K562 (cell line): ENCODE results near the gene CGB8. TPM values are rescaled to one million over a fixed set of nuclear protein-coding genes. Genes with fewer than 3 reads are reported as not detected.

Experiments
- ATAC-seq: fragments of 200-7000 bp; cut with Tn5 transposase; 3 replicates; pipeline ENCODE4 v1.9.1; 2020; ENCODE audit warnings: moderate library complexity
- BruUV-seq: library from RNA; stranded (reverse); fragments of 400-500 nt; replicated peaks from 2 replicates; lab custom pipeline; 2021; lab: Mats Ljungman, UMichigan
- CTCF ChIA-PET: fragments of 300-600 bp; formaldehyde crosslinking; extraction: SDS; loops from one replicate; lab custom pipeline; 2021; ENCODE audit warnings: low intra/inter-chr PET ratio; lab: Yijun Ruan, JAX
- POLR2A ChIA-PET: fragments of 300-600, 350-650 bp; sonication (Branson Sonifier 250); formaldehyde crosslinking; extraction: SDS; loops from one replicate; lab custom pipeline; 2021; ENCODE audit warnings: antibody characterized with exemption, inconsistent platforms; lab: Yijun Ruan, JAX
- DNase-seq, 4 experiments: peaks; one replicate each; pipeline versions ENCODE4 v3.0.0 to v3.0.0-alpha.2; 2011 to 2018; ENCODE audit warnings: low spot score in 3 of 4, mixed read lengths in 3 of 4; ENCODE audit errors: extremely low read depth in 1 of 4
- FAIRE-seq: peaks from 2 replicates; lab custom pipeline; 2011; peaks lifted over from hg19 to GRCh38; lab: Jason Lieb, UNC
- H2AFZ ChIP-seq: 2 replicates; pipeline ENCODE4 v1.6.0; 2011; ENCODE audit warnings: low read depth, low read length, control low read depth, inconsistent platforms
- H3K27ac ChIP-seq: fragments of 200-600 bp; 3 replicates; pipeline ENCODE4 v1.8.0; 2011; ENCODE audit warnings: low read depth, mild to moderate bottlenecking, control low read depth, inconsistent platforms, low read length, moderate library complexity, mixed read lengths; ENCODE audit errors: extremely low read depth
- H3K27me3 ChIP-seq, 2 experiments: fragments of 300-600 bp in 1 of 2; 2 replicates in 1 of 2; 3 replicates in 1 of 2; pipeline versions ENCODE4 v1.6.0 to v1.8.0; 2011; ENCODE audit warnings: inconsistent platforms in 2 of 2, low read length in 2 of 2, mild to moderate bottlenecking in 1 of 2, mixed read lengths in 1 of 2, moderate library complexity in 1 of 2; ENCODE audit not compliant: control insufficient read depth in 2 of 2, insufficient read depth in 2 of 2
- H3K36me3 ChIP-seq: fragments of 300-600 bp; 3 replicates; pipeline ENCODE4 v1.8.0; 2011; ENCODE audit warnings: mild to moderate bottlenecking, low read length, inconsistent platforms; ENCODE audit not compliant: control insufficient read depth, insufficient read depth
- H3K4me1 ChIP-seq, 2 experiments: fragments of 200-600 bp in 1 of 2; replicated peaks in 1 of 2; 2 replicates in 1 of 2; 3 replicates in 1 of 2; pipeline versions ENCODE4 v1.5.1 to v1.8.0; 2011; ENCODE audit warnings: inconsistent platforms in 2 of 2, low read length in 2 of 2, mild to moderate bottlenecking in 1 of 2, mixed read lengths in 1 of 2, moderate library complexity in 1 of 2; ENCODE audit not compliant: control insufficient read depth in 2 of 2, insufficient read depth in 2 of 2
- H3K4me2 ChIP-seq: 2 replicates; pipeline ENCODE4 v1.6.1; 2011; ENCODE audit warnings: low read length, control low read depth, inconsistent platforms, mixed read lengths; ENCODE audit not compliant: insufficient read depth
- H3K4me3 ChIP-seq: fragments of 200-600 bp; sonication (generic), shearing (Covaris generic); 2 replicates; pipeline ENCODE4 v1.5.1; 2016; ENCODE audit warnings: control low read depth, inconsistent platforms
- H3K79me2 ChIP-seq: fragments of 200-600 bp; 3 replicates; pipeline ENCODE4 v1.8.0; 2011; ENCODE audit warnings: low read length, inconsistent platforms; ENCODE audit not compliant: control insufficient read depth, insufficient read depth
- H3K9ac ChIP-seq, 2 experiments: 2 replicates each; pipeline versions ENCODE4 v1.6.0 to v1.6.1; 2011; ENCODE audit warnings: low read depth in 2 of 2, low read length in 2 of 2, control low read depth in 1 of 2, inconsistent platforms in 1 of 2, mild to moderate bottlenecking in 1 of 2, mixed read lengths in 1 of 2; ENCODE audit not compliant: insufficient read depth in 1 of 2
- H3K9me1 ChIP-seq: one replicate; pipeline ENCODE4 v1.6.0; 2011; ENCODE audit warnings: inconsistent platforms, mild to moderate bottlenecking, low read length, moderate library complexity; ENCODE audit not compliant: control insufficient read depth, insufficient read depth
- H3K9me3 ChIP-seq: replicated peaks from 2 replicates; pipeline ENCODE4 v1.5.1; 2011; ENCODE audit warnings: low read depth, low read length, inconsistent platforms; ENCODE audit not compliant: control insufficient read depth, insufficient read depth
- H4K20me1 ChIP-seq: replicated peaks from 2 replicates; pipeline ENCODE4 v1.6.1; 2011; ENCODE audit warnings: low read length, inconsistent platforms, mixed read lengths; ENCODE audit not compliant: control insufficient read depth, insufficient read depth
- GTF2F1 ChIP-seq: IDR thresholded peaks from 2 replicates; pipeline ENCODE4 v1.6.1; 2011; ENCODE audit warnings: low read depth, low read length, improper control_type of control experiment
- MCM3 ChIP-seq: fragments of 450-650 bp; IDR thresholded peaks from 2 replicates; pipeline ENCODE4 v1.6.1; 2016
- POLR2G ChIP-seq: fragments of 200-400 bp; formaldehyde crosslinking; IDR thresholded peaks from 2 replicates; pipeline ENCODE4 v1.6.1; 2017; ENCODE audit warnings: low read depth, mild to moderate bottlenecking, antibody characterized with exemption, low read length, moderate library complexity
- RBFOX2 ChIP-seq: fragments of 200-400 bp; formaldehyde crosslinking; IDR thresholded peaks from 2 replicates; pipeline ENCODE4 v1.6.1; 2017; ENCODE audit warnings: low read depth, mild to moderate bottlenecking, low read length, moderate library complexity
- ZFP1 ChIP-seq: fragments of 450-650 bp; formaldehyde crosslinking; IDR thresholded peaks from 2 replicates; pipeline ENCODE4 v1.4.0; 2020; ENCODE audit warnings: mild to moderate bottlenecking, mixed read lengths
- WGBS: fragments of 100-300 bp; shearing (Covaris generic); methylation state at CpG from one replicate; pipeline ENCODE4 v1.1.6; 2016; ENCODE audit warnings: low coverage, mixed read lengths; ENCODE audit not compliant: insufficient coverage; ENCODE audit errors: missing lambda C conversion rate; 5-methylcytosine and 5-hydroxymethylcytosine counted together
- in situ Hi-C: fragments of 300-500 bp; cut with MboI; formaldehyde crosslinking; loops from 4 replicates; pipeline ENCODE4 v1.15.0; 2018; ENCODE audit warnings: inconsistent platforms, mixed read lengths
- intact Hi-C: fragments of 100-400 bp; cut with micrococcal nuclease; formaldehyde crosslinking; loops from 2 replicates; pipeline ENCODE4 v1.14.2; 2022
- polyA plus RNA-seq, 8 experiments: library from polyadenylated mRNA; depleted of rRNA in 4 of 8; stranded (reverse) in 5 of 8; unstranded in 3 of 8; fragments of >200 nt; fragmentation: Nextera tagmentation in 2 of 8; fragmentation: Illumina TruSeq in 1 of 8; extraction: Ambion mirVana in 2 of 8; extraction: Trizol in 1 of 8; gene quantifications; 2 replicates each; pipeline versions ENCODE4 v1.2.1 to v1.2.3, GENCODE V29; 2011 to 2014; ENCODE audit warnings: inconsistent platforms in 1 of 8, missing spikeins in 1 of 8
- total RNA-seq, 7 experiments: library from RNA; depleted of rRNA in 6 of 7; stranded (reverse); fragments of >200 nt in 6 of 7; fragmentation: Illumina TruSeq in 2 of 7; extraction: Trizol in 2 of 7; gene quantifications; 2 replicates each; pipeline versions ENCODE4 v1.2.1 to v1.2.3, GENCODE V29; 2011 to 2021; ENCODE audit warnings: low replicate concordance in 1 of 7
- TF ChIP-seq, protein P1 (sequence below): IDR thresholded peaks from 2 replicates; pipeline ENCODE4 v1.6.1; 2016; ENCODE audit warnings: missing genetic modification characterization, missing compliant biosample characterization
- TF ChIP-seq, protein P2 (sequence below): fragments of 250-450 bp; sonication (Bioruptor Pico); IDR thresholded peaks from 2 replicates; pipeline ENCODE4 v1.8.0; 2022; ENCODE audit warnings: moderate library complexity, mild to moderate bottlenecking, inconsistent platforms
- TF ChIP-seq, protein P3 (sequence below): fragments of 450-650 bp; formaldehyde crosslinking; IDR thresholded peaks from 2 replicates; pipeline ENCODE4 v1.4.0; 2020; ENCODE audit warnings: mild to moderate bottlenecking, mixed read lengths
- TF ChIP-seq, protein P4 (sequence below): fragments of 250-450 bp; sonication (Bioruptor Pico); IDR thresholded peaks from 2 replicates; pipeline ENCODE4 v1.8.0; 2021; ENCODE audit warnings: mild to moderate bottlenecking, moderate library complexity

CGB8 gene
- total and polyA plus RNA-seq, 9 of the 15 experiments (the other 6 are each of a cell fraction or from before 2014, with no cell fraction given): not detected

DNA sequence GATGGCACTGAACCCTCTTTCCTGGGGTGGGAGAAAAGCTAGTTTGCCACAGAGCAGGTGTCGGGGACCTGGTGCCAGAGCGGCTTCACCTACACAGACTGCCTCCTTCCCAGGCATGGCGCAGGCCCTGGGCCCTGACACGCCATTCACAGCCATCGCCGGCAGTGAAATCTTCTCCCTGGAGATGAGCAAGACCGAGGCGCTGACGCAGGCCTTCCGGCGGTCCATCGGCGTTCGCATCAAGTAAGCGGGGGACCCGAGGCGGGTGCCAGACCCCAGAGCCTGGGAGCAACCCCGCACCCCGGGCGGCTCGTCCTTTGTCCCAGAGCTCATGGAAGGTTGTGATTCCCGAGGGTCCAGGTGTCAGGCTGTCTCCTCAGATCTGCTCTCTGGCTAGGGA is 42.0 kb downstream of the CGB8 start:
- no peak for ATAC-seq
- no peak overlapping the region for H3K4me3 ChIP-seq
- H3K27me3 ChIP-seq: no peaks in the 10 kb centered on the region
- POLR2A ChIA-PET: interaction anchor here (1.3 kb wide), 2 partner anchors 9 to 13 kb away, joined by 4 to 5 read pairs; partner anchors contain the start of genes GYS1 and RUVBL2
- CTCF ChIA-PET: no interaction called here
- no peak for FAIRE-seq
- intact Hi-C loops (no loop called here), in situ Hi-C loops (no loop called here)
- peaks cover 4% of the 10 kb centered on the region for H3K9me1 ChIP-seq
- no peak overlapping the region for H3K27ac ChIP-seq
- no peak overlapping the region for H2AFZ ChIP-seq
- WGBS: 98% methylated on average over 21 of the region's 22 CpGs
- H3K4me1 ChIP-seq: peaks cover 0 to 6% of the 10 kb centered on the region in 2 experiments; a peak in 1 of 5 replicates
- BruUV-seq: no TSS peak
- no peaks in the 10 kb centered on the region for H3K9me3 ChIP-seq
- no peaks in the 10 kb centered on the region for H4K20me1 ChIP-seq
- peak; percentile 29; the same call in 1 of the 2 replicates for TF ChIP-seq POLR2G
- peak; percentile 45 for TF ChIP-seq RBFOX2
- TF ChIP-seq MCM3: no peak
- H3K36me3 ChIP-seq: peaks cover 85% of the 10 kb centered on the region
- no peak overlapping the region for H3K9ac ChIP-seq
- no peak for DNase-seq
- H3K79me2 ChIP-seq: no peaks in the 10 kb centered on the region
- H3K4me2 ChIP-seq: no peak overlapping the region

DNA sequence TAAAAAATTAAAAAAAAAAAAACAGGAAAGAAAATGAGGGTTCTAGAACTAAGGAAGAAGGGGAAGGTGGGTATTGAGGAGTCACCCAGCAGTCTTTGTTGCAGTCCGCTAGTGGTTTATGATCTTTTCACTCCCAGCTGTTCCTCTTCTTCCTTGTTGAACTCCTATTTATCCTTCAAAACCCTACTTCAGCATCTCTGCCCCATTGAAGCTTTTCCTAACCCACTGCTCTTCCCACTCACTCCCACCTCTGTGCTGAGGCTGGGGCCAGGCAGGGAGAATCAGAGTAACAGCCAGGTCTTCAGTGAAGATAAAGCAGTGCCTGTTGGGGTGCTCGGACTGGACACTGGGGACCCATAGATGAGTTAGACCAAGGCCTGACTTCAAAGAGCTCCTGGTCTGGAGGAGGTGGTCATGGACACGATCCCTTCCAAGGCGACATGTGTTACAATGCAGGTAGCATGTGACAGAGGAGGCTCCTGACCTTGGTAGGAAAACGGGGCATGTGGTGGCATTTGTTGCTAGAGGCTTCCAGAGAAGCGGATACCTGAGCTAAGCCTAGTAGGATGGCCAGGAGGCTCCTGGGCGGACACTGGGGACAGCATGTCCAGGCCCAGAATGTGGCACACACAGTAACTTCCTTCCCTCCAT is 43.8 kb downstream of the CGB8 start:
- no peaks in the 10 kb centered on the region for H4K20me1 ChIP-seq
- H3K9me1 ChIP-seq: peaks cover 4% of the 10 kb centered on the region
- H3K9me3 ChIP-seq: no peaks in the 10 kb centered on the region
- WGBS: 88% methylated on average over 7 of the region's 7 CpGs
- POLR2A ChIA-PET: interaction anchor here (0.6 kb wide), 1 partner anchor 9 kb away, joined by 5 read pairs; no protein-coding TSS in a partner anchor
- H3K27ac ChIP-seq: no peak overlapping the region
- FAIRE-seq (no peak), ATAC-seq (no peak), DNase-seq (no peak)
- no peak overlapping the region for H3K4me2 ChIP-seq
- no peaks in the 10 kb centered on the region for H3K27me3 ChIP-seq
- BruUV-seq: TSS peak; percentile 27
- peaks cover 77% of the 10 kb centered on the region for H3K36me3 ChIP-seq
- H3K9ac ChIP-seq: no peak overlapping the region
- in situ Hi-C loops: no loop called here
- intact Hi-C loops: no loop called here
- H2AFZ ChIP-seq: no peak overlapping the region
- H3K79me2 ChIP-seq: peaks cover under 1% of the 10 kb centered on the region; the same call in 1 of the 3 replicates
- peaks cover 0 to 4% of the 10 kb centered on the region in 2 experiments; a peak in 1 of 5 replicates for H3K4me1 ChIP-seq
- CTCF ChIA-PET: no interaction called here
- H3K4me3 ChIP-seq: no peak overlapping the region
- TF ChIP-seq, protein P1, sequence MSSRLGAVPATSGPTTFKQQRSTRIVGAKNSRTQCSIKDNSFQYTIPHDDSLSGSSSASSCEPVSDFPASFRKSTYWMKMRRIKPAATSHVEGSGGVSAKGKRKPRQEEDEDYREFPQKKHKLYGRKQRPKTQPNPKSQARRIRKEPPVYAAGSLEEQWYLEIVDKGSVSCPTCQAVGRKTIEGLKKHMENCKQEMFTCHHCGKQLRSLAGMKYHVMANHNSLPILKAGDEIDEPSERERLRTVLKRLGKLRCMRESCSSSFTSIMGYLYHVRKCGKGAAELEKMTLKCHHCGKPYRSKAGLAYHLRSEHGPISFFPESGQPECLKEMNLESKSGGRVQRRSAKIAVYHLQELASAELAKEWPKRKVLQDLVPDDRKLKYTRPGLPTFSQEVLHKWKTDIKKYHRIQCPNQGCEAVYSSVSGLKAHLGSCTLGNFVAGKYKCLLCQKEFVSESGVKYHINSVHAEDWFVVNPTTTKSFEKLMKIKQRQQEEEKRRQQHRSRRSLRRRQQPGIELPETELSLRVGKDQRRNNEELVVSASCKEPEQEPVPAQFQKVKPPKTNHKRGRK: no peak
- TF ChIP-seq GTF2F1 (no peak), ZFP1 (CRISPR knock-in tag) (no peak)
- TF ChIP-seq, protein P2, sequence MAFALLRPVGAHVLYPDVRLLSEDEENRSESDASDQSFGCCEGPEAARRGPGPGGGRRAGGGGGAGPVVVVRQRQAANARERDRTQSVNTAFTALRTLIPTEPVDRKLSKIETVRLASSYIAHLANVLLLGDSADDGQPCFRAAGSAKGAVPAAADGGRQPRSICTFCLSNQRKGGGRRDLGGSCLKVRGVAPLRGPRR (CRISPR knock-in tag): no peak
- TF ChIP-seq, protein P3, sequence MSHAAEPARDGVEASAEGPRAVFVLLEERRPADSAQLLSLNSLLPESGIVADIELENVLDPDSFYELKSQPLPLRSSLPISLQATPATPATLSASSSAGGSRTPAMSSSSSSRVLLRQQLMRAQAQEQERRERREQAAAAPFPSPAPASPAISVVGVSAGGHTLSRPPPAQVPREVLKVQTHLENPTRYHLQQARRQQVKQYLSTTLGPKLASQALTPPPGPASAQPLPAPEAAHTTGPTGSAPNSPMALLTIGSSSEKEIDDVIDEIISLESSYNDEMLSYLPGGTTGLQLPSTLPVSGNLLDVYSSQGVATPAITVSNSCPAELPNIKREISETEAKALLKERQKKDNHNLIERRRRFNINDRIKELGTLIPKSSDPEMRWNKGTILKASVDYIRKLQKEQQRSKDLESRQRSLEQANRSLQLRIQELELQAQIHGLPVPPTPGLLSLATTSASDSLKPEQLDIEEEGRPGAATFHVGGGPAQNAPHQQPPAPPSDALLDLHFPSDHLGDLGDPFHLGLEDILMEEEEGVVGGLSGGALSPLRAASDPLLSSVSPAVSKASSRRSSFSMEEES (CRISPR knock-in tag): no peak
- TF ChIP-seq, protein P4, sequence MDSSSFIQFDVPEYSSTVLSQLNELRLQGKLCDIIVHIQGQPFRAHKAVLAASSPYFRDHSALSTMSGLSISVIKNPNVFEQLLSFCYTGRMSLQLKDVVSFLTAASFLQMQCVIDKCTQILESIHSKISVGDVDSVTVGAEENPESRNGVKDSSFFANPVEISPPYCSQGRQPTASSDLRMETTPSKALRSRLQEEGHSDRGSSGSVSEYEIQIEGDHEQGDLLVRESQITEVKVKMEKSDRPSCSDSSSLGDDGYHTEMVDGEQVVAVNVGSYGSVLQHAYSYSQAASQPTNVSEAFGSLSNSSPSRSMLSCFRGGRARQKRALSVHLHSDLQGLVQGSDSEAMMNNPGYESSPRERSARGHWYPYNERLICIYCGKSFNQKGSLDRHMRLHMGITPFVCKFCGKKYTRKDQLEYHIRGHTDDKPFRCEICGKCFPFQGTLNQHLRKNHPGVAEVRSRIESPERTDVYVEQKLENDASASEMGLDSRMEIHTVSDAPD: no peak
